PC-9 (cell line): Measurements from ENCODE around the gene ATP11A. TPM values are rescaled to one million over a fixed set of nuclear protein-coding genes. Genes with fewer than 3 reads are reported as not detected.

ENCODE experiments used
- BruUV-seq: library from RNA; stranded (reverse); fragments of 400-500 nt; replicated peaks from 2 replicates; lab custom pipeline; 2021; lab: Mats Ljungman, UMichigan
- CTCF ChIA-PET: fragments of 300-600 bp; sonication (Branson Sonifier 250); formaldehyde crosslinking; loops from one replicate; lab custom pipeline; 2022; ENCODE audit warnings: antibody characterized with exemption; lab: Charles Lee
- POLR2A ChIA-PET: fragments of 300-600 bp; sonication (Branson Sonifier 250); formaldehyde crosslinking; loops from one replicate; lab custom pipeline; 2022; ENCODE audit warnings: antibody characterized with exemption; ENCODE audit not compliant: unreplicated experiment; lab: Charles Lee
- DNase-seq, 2 experiments: peaks; one replicate each; pipeline versions ENCODE4 v3.0.0 to v3.0.0-alpha.2; 2015 to 2022; ENCODE audit warnings: mixed read lengths in 1 of 2
- H2AFZ ChIP-seq: fragments of 200-600 bp; sonication (generic); 2 replicates; pipeline ENCODE4 v1.8.1; 2017; ENCODE audit warnings: antibody characterized with exemption
- H3F3A ChIP-seq: fragments of 200-600 bp; sonication (generic); 2 replicates; pipeline ENCODE4 v1.8.1; 2017; ENCODE audit warnings: antibody characterized with exemption, mild to moderate bottlenecking, low read depth; ENCODE audit not compliant: insufficient read depth
- H3K27ac ChIP-seq: fragments of 200-600 bp; sonication (generic); 2 replicates; pipeline ENCODE4 v1.6.1; 2016; ENCODE audit warnings: mixed run types
- H3K27me3 ChIP-seq: fragments of 200-600 bp; sonication (generic); 2 replicates; pipeline ENCODE4 v1.6.1; 2016; ENCODE audit warnings: low read depth, mixed run types; ENCODE audit not compliant: insufficient read depth
- H3K36me3 ChIP-seq: fragments of 200-600 bp; sonication (generic); 2 replicates; pipeline ENCODE4 v1.6.1; 2016; ENCODE audit warnings: low read depth, mixed run types
- H3K4me1 ChIP-seq: fragments of 200-600 bp; sonication (generic); replicated peaks from 2 replicates; pipeline ENCODE4 v1.6.1; 2016; ENCODE audit warnings: mixed run types; ENCODE audit not compliant: insufficient read depth
- H3K4me2 ChIP-seq: fragments of 200-600 bp; sonication (generic); 2 replicates; pipeline ENCODE4 v1.6.1; 2017; ENCODE audit warnings: mixed run types
- H3K4me3 ChIP-seq: fragments of 200-600 bp; sonication (generic); 2 replicates; pipeline ENCODE4 v1.6.1; 2016; ENCODE audit warnings: mixed run types
- H3K79me2 ChIP-seq: fragments of 200-600 bp; sonication (generic); 2 replicates; pipeline ENCODE4 v1.6.1; 2017; ENCODE audit warnings: low read depth, mixed run types
- H3K9me2 ChIP-seq: fragments of 200-600 bp; sonication (generic); 2 replicates; pipeline ENCODE4 v1.8.1; 2017; ENCODE audit warnings: mild to moderate bottlenecking; ENCODE audit not compliant: insufficient read depth
- H3K9me3 ChIP-seq: fragments of 200-600 bp; sonication (generic); 2 replicates; pipeline ENCODE4 v1.8.1; 2016; ENCODE audit warnings: low read depth; ENCODE audit not compliant: insufficient read depth
- H4K20me1 ChIP-seq: fragments of 200-600 bp; sonication (generic); 2 replicates; pipeline ENCODE4 v1.8.1; 2017; ENCODE audit not compliant: insufficient read depth
- EZH2 ChIP-seq: fragments of 200-600 bp; sonication (generic); IDR thresholded peaks from 2 replicates; pipeline ENCODE4 v1.8.0; 2017; ENCODE audit warnings: antibody characterized with exemption, low read depth
- intact Hi-C: fragments of 100-400 bp; cut with micrococcal nuclease; formaldehyde crosslinking; loops from one replicate; pipeline ENCODE4 v1.10.0; 2022; ENCODE audit not compliant: unreplicated experiment
- total RNA-seq: library from RNA; stranded (reverse); gene quantifications from 2 replicates; pipeline ENCODE4 v1.2.3, GENCODE V29; 2021
- TF ChIP-seq, protein P1 (sequence below): fragments of 200-600 bp; sonication (generic); conservative IDR thresholded peaks from 2 replicates; pipeline ENCODE4 v1.6.1; 2017; ENCODE audit warnings: mixed run types, antibody characterized with exemption, mild to moderate bottlenecking, moderate library complexity

Gene ATP11A
- total RNA-seq, 1 experiment from 2014 or later, result 92.2 TPM

DNA sequence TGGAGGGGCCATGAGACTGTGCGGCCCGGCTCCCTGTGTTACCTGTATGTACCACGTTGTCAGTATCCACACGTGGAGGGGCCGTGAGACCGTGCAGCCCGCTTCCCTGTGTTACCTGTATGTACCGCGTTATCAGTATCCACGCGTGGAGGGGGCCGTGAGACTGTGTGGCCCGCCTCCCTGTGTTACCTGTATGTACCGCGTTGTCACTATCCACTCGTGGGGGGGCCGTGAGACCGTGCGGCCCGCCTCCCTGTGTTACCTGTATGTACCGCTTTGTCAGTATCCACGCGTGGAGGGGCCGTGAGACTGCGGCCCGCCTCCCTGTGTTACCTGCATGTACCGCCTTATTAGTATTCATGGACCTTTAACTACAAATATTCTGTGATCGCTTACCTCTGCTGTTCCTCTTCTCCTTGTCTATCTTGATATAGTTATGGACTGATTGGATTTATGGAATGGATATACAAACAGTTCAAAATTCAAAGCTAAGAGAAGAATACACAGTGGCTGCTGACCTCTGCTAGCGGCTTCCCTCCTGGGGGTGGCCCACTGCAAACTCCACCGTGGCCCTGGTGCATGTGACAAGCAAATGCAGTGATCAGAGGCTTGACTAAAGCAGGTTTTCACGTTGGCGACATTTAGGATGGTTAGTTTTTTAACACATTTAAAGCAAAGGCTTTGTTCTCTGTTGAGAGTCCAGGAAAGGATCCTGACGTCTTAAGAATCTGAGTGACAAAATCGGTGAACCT, 38.7 kb downstream of the ATP11A start:
- ChIA-PET CTCF (no interaction called here), POLR2A (no interaction called here)
- Histone ChIP-seq H3K9me3 (no peaks in the 10 kb centered on the region), H2AFZ (no peak overlapping the region), H3K9me2 (no peaks in the 10 kb centered on the region), H3K27ac (no peak overlapping the region), H3K79me2 (peaks cover 87% of the 10 kb centered on the region), H3K4me1 (peaks cover 75% of the 10 kb centered on the region), H3K4me3 (no peak overlapping the region), H3K36me3 (no peaks in the 10 kb centered on the region; the same call in 1 of the 2 replicates), H3K4me2 (no peak overlapping the region), H4K20me1 (no peaks in the 10 kb centered on the region), H3F3A (peaks cover 49% of the 10 kb centered on the region), H3K27me3 (no peaks in the 10 kb centered on the region)
- intact Hi-C loops, result no loop called here
- BruUV-seq, result no TSS peak
- DNase-seq, result no peak
- TF ChIP-seq, protein P1, sequence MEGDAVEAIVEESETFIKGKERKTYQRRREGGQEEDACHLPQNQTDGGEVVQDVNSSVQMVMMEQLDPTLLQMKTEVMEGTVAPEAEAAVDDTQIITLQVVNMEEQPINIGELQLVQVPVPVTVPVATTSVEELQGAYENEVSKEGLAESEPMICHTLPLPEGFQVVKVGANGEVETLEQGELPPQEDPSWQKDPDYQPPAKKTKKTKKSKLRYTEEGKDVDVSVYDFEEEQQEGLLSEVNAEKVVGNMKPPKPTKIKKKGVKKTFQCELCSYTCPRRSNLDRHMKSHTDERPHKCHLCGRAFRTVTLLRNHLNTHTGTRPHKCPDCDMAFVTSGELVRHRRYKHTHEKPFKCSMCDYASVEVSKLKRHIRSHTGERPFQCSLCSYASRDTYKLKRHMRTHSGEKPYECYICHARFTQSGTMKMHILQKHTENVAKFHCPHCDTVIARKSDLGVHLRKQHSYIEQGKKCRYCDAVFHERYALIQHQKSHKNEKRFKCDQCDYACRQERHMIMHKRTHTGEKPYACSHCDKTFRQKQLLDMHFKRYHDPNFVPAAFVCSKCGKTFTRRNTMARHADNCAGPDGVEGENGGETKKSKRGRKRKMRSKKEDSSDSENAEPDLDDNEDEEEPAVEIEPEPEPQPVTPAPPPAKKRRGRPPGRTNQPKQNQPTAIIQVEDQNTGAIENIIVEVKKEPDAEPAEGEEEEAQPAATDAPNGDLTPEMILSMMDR, result no peak
- TF ChIP-seq EZH2, result no peak

DNA sequence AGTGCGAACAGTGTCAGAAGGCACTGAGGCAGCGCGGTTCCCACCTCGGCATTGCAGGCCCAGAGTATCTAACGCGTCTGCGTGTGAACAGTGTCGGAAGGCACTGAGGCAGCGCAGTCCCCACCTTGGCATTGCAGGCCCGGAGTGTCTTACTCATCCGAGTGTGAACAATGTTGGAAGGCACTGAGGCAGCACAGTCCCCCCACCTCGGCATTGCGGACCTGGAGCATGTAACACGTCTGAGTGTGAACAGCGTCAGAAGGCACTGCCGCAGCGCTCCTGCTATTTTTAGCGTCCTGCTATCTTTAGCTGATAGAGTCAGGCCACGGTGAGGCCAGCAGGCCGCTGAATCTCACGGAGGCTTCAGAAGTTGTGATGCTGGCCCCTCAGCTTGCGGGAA, 39.6 kb downstream of the ATP11A start:
- ChIA-PET CTCF (no interaction called here), POLR2A (interaction anchor here (0.7 kb wide), 1 partner anchor 24 kb away, joined by 6 read pairs; no protein-coding TSS in a partner anchor)
- DNase-seq, result no peak
- Histone ChIP-seq H3K4me2 (no peak overlapping the region), H3K4me3 (no peak overlapping the region), H4K20me1 (no peaks in the 10 kb centered on the region), H3K79me2 (peaks cover 88% of the 10 kb centered on the region), H3K9me2 (no peaks in the 10 kb centered on the region), H3K27ac (no peak overlapping the region), H3K36me3 (no peaks in the 10 kb centered on the region; the same call in 1 of the 2 replicates), H2AFZ (no peak overlapping the region), H3K9me3 (no peaks in the 10 kb centered on the region), H3K4me1 (peaks cover 76% of the 10 kb centered on the region), H3F3A (peaks cover 49% of the 10 kb centered on the region), H3K27me3 (no peaks in the 10 kb centered on the region)
- TF ChIP-seq, protein P1, result no peak
- TF ChIP-seq EZH2, result no peak
- no TSS peak for BruUV-seq
- intact Hi-C loops, result no loop called here

DNA sequence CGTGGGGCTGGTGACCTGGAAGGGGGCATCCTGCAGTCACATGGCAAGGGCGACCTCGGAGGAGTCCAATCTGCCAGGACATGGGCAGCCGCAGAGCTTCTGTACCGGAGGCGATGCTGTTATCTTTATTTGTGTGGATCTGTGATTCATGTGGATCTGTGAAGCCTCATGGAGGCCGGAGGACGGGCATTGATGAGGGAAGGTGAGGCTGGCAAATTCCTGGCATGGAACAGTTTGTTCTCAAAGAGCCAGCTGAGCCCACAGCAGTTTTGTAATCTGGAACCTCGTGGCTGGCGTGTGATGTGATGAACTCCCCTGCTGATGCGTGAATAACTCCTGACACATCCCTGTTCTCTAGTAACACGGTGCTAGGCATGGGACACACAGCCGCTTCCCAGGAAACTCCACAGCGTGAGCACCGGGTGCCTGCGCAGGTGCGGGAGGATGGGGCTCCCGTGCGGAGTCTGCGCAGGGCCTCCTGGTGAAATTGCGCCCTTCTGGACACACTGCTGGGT, 40.4 kb downstream of the ATP11A start:
- H3K4me3 ChIP-seq, result no peak overlapping the region
- H3K4me2 ChIP-seq, result no peak overlapping the region
- peaks cover 71% of the 10 kb centered on the region for H3K4me1 ChIP-seq
- H3K9me2 ChIP-seq, result no peaks in the 10 kb centered on the region
- intact Hi-C loops, result no loop called here
- no peaks in the 10 kb centered on the region for H3K9me3 ChIP-seq
- no peak overlapping the region for H2AFZ ChIP-seq
- no peaks in the 10 kb centered on the region for H4K20me1 ChIP-seq
- no peaks in the 10 kb centered on the region for H3K27me3 ChIP-seq
- ChIA-PET CTCF (no interaction called here), POLR2A (no interaction called here)
- no peak overlapping the region for H3K27ac ChIP-seq
- peaks cover 40% of the 10 kb centered on the region for H3F3A ChIP-seq
- BruUV-seq, result no TSS peak
- no peaks in the 10 kb centered on the region for H3K36me3 ChIP-seq
- TF ChIP-seq, protein P1, result no peak
- TF ChIP-seq EZH2, result no peak
- no peak for DNase-seq
- H3K79me2 ChIP-seq, result peaks cover 90% of the 10 kb centered on the region
